GM21381 (cell line): ENCODE data around the gene CCNJ.
"Not testable (repeated sequence)": the region's sequence is repeated elsewhere in the genome, so short reads cannot be mapped to it uniquely, and the experiment has no call there.

Experiments used
- ATAC-seq: cut with Tn5 transposase; IDR thresholded peaks from one replicate; pipeline ENCODE4 v1.9.1; 2021; ENCODE audit warnings: mild to moderate bottlenecking, moderate library complexity; ENCODE audit not compliant: unreplicated experiment

The CCNJ gene, protein sequence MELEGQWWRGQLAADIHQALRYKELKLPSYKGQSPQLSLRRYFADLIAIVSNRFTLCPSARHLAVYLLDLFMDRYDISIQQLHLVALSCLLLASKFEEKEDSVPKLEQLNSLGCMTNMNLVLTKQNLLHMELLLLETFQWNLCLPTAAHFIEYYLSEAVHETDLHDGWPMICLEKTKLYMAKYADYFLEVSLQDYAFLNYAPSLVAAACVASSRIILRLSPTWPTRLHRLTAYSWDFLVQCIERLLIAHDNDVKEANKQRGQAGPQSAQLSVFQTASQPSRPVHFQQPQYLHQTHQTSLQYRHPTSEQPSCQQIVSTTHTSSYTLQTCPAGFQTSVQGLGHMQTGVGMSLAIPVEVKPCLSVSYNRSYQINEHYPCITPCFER

DNA sequence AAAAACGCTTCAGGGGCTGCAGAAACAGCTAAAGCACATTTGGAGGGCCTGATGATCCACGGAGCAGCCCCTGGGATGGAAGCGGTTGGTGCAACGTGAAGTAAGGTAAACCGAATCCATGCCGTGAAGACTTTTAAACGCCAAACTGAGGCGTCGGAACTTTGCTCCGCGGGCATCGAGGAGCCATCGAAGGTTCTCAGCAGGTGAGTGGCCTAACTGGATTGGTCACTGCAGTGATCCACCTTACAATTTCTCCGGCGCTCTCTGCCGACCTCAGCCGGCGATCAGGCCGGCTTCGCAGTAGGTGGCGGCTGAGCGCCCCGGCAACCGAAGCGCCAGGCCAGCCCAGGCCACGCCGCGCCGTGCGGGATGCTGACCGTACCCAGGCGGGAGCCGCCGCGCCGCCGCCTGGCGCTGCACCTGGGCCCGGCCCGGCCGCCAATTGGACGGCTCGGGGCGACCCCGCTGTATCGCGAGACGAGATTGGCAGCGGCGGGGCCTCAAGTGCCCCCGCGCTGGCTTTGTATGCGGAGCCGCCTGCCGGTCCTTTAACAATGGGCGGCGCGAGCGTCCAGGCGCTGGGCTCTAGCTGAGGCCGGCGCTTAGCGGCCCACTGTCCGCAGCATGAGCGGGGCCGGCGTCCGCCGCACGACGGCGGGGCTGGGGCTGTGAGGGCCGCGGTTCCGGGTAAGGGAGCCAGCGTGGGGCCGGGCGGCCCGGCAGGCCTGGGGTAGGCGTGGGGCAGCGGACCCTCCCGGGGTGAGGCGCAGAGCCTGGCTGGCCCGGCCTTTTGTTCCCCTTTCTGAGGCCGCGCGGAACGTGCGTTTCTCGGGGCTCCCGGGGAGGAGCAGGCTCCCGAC, at the start of gene CCNJ:
Gene CCNJ, plus strand, starts transcription at position 551 of the 860 bp plus-strand sequence. CDS start 811 bp downstream, outside the sequence.
- peak; percentile 83 for ATAC-seq

DNA sequence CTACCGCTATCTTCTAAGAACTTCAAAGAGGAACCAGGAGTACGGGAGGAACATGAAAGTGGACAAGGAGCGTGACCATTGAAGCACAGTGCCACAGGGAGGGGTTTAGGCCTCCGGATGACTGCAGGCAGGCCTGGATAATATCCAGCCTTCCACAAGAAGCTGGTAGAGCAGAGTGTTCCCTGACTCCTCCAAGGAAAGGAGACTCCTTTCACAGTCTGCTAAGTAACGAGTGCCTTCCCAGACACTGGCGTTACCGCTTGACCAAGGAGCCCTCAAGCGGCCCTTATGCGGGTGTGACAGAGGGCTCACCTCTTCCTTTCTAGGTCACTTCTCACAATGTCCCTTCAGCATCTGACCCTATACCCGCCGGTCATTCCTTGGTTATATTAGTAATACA, 49.0 kb upstream of the CCNJ start:
- ATAC-seq, result not testable (repeated sequence)

DNA sequence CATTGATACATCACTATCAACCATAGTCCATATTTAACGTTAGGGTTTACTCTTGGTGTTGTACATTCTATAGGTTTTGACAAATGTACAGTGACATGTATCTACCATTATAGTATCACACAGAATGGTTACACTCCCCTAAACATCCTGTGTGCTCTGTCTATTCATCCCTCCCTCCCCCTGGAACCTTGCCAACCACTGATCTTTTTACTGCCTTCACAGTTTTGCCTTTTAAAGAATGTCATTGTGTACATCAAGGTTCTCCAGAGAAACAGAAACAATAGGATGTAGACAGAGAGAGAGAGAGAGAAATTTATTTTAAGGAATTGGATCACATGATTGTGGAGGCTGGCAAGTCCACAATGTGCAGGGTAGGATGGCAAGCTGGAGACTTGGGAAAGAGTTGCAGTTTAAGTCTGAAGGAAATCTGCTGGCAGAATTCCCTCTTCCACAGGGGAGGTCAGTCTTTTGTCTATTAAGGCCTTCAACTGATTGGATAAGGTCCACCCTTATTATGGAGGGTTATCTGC, 45.1 kb upstream of the CCNJ start:
- ATAC-seq, result no peak

DNA sequence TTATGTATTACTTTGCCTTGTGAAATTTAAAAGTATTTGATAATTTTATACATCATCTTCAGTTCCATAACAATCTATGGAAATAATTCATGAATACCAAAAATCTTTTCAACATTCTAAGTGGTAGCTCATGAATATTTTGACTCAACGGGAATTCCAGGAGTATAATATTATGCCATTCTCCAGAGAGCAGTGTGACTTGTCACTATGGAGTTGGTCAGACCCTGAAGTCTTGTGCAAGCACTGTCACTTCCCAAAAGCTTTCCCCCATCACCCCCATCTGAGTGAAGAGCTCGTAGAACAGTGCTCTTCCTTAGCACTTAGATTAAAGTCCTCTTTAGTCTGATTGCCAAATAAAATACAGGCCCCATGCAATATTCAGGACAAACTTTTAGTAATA, 29.4 kb upstream of the CCNJ start:
- no peak for ATAC-seq

DNA sequence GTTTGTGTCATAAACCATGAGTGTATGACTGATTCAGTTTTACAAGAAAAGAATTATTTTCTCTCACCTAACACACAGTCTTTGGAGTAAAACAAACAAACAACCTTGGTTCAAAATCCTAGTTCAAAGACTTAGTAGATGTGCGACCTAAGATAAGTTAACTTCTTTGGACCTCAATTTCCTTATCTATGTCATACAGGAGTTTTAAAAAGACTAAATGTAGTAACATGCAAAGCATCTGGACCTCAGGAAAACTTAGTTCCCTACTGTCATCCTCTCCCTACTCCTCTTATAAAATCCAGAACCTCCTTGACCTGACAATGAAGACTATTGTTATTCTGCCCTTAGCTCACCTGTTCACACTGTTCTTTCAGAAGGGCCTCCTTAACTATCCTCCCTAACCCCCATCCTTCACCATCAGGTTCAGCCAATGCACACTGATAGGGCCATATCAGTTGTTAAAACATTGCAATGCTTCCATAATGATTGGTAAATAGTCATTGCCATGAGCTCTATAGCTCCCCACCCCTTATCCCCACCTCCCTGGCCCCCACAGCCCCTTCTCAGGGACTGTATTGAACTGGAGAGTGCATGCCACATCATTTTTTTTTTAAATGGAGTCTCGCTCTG, 28.8 kb upstream of the CCNJ start:
- ATAC-seq, result no peak

DNA sequence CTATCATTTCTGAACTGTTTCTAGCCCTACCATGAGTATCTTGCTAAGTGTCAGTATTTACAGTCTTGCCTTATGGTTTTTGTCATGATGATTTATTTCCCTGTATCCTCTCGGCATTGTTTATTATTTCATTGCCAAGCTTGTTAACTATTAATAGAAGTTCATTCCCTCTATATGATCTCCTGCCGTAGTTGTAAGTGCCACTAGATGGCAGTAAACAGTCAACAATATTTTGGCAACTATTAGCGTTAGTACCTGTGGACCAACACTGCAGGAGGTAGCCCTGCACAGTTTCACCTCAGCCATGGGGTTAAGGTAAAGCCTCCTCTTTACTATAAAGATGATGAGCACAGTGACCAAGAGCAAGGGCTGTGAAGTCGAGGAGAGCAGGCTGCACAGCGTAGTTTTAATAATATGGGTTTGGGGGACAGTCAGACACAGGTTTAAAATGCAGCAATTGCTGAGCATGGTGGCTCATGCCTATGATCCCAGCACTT, 26.1 kb upstream of the CCNJ start:
- peak; percentile 71 for ATAC-seq

DNA sequence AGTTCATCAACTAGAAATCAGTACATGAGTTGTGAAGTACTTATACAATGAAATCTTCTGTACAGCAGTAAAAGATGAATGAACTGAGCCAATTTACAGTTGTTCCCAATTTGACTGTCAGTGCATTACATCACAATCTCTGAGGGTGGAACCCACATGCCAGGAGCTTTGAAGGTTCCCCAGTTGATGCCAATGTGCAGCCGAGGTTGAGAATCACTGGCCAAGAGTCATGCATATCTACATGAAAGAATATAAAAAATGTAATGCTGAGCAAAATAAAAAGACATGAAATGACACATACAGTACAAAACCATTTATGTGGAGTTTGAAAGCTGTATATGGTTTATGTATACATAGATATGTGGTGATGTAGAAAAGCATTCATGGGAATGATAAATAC, 22.1 kb upstream of the CCNJ start:
- no peak for ATAC-seq

DNA sequence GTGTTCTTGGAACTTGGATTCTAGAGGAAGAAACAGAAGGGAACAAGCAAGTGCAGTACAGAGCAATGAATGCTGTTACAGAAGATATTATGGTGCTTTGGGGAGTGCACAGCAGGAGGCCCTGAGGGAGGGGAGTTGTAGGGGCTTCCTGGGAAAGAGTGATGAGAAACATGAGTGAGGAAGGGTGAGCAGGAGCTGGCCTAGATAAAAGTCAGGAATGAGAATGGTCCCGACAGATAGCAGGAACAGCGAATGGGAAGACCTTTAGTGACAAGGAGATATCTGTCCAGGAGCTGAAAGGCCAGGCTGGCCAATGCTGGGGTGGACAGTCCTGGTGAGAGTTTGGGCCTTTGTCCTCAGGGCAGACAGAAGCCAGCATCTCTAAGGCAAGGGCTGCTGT, 20.6 kb upstream of the CCNJ start:
- ATAC-seq, result no peak

DNA sequence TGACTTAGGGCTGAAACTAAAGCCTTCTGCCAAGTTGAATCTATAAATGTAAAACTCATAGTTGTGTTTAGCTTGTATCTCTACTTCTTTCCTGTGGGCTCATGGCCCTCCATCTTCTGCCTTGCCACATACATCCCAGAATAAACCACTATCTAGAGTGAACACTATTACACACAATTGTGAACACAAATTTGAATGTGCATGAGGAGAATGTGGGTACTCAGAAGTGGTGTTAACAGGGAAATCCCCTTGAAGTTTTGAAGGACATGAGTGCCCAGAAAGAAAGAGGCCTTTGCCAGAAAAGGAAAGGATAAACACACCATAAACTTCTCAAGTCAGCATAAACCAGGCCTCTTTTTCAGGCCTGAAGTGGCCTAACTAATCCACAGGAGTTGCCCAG, 20.2 kb upstream of the CCNJ start:
- no peak for ATAC-seq

DNA sequence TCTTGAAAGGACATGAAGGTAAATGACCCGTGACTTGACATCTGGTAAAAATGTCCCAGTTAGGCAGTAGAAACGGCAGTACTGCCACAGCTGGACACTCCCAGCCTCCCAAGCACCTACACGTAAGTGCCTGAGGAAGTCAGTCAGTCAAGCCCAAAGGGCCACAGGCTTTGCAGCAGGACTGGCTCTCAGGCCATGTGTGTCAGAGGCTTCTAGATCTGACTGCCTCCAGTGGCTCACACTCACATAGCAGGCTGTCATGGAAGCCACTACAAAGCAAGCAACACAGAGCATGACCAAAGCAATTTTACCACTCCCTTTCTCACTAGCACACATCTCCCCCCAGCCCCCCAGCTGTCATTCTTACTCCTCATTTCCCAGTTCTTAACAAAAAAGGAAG, 17.8 kb upstream of the CCNJ start:
- no peak for ATAC-seq

DNA sequence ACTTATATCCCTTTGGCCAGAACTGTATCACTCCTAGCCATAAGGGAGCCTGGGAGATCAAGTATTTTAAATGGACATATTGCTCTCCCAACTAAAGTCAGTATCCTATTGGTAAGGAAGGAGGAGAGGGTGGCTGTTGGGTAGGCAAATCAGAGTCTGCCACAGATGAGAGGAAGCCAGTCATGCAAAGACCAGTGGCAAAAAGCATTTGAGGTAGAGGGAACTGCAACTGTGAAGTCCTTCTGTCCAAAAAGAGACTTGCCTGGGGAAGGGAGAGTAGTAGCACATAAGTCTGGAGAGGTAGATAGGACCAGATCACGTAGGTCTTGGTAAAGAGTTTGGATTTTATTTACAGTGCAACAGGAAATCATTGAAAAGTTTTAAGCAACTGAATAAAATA, 8.8 kb upstream of the CCNJ start:
- ATAC-seq, result no peak

DNA sequence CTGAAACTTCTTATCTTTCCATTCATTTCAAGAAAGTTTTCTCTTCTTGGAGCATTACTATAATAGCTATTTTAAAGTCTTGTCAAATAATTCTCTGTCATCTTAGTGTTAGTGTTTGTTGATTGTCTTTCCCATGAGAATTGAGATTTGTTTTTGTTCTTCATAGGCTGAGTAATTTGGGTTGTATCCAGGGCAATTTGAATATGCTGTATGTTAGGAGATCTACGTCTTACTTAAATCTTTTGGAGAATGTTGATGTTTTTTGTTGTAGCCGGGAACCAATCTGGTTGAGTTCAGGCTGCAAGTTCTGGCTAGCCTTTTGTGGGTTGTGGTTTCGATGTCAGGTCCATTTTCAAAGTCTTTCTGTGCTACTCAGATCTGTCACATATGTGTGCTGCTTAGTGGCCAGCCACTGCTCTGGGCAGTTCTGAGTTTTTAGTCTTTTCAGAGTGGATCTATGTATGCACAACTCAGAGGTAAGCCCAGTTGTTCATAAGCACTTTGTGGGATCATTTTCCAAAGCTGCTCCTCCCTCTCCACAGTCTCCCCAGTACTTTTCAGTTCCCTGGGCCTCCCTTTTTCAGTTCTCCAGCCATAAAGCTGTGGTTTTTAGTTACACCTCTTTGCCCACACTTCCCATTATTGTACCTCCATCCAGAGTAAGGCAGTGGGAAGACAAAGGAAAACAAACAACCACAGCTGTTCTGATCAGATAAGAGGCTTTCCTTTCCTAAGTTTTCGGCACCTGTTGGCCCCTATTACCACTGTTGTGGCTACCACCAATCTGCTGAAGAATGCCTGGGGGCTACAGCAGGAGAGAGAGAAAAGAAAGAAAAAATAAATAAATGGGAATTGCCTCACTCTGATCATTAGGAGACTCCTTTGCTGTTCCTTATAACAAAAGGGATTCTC, 4.7 kb upstream of the CCNJ start:
- ATAC-seq, result no peak

DNA sequence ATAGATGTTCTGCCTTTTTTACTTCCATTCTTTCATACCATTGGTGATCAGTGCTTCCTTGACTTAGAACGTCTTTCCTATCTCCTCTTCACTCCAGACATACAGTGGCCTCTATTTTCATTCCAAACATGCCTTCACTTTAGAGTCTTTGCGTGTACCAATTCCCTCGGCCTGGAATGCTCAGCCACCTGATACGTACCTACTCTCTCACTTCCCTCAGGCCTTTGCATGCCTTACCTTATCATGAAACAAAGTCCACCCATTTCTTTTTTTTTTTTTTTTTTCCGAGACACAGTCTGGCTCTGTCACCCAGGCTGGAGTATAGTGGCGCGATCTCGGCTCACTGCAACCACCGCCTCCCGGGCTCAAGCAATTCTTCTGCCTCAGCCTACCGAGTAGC, 2.2 kb upstream of the CCNJ start:
- ATAC-seq, result no peak

DNA sequence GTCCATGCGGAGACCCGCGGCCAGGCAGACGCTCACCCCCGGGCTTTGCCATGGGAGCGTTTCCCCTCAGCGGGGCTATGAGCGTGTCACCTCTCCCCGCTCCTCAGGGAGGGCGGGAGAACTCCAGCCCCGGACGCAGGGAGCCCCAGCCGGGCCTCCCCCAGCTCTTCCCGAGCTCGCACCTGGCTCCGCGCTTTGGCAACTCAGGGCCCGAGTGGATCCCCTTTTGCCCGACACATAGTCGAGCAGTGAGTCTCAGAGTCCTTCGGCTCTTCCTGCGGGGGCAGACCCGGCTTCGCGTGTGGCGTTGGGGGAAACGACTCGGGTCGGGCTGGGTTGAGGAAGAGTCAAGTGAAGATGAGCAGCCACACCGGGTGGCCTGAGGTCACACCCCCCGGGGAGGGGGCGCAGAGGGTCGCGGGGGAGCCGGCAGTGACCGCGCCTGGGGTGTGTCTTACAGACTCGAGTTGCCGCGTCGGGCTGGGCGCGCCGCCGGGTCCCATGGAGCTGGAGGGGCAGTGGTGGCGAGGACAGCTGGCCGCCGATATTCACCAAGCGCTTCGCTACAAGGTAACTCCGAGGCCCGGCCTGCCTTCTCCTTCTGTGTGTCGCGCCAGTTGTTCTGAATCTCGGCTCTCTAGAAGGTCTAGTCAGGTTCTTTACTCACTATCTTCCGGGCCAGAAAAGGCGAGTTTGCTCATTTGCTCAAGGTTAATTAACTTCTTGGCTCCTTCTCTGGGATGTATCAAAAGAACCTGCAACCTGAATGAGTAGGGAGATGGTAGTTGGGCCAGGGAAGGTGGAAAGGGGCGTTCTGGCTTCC, 721 bp downstream of the CCNJ start:
- ATAC-seq, result peak; percentile 38

DNA sequence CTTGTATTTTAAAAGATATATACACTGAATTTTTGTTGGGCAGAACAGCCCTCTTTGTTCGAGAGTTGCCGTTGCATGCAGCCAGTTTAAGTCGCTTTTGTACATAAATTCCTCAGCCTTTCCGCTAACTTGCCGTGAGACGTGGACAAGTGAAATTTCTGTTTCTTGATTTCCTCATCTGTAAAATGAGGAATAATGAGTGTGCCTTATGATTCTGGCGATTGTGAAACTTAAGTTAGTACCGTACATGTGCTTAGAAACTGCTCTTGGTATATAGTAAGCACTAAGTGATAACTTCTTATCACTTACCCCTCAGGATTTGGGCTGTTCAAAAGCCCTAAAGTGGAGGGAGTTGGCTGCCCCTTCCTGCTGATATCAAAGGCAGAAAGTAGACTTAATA, 1.4 kb downstream of the CCNJ start:
- ATAC-seq, result no peak

DNA sequence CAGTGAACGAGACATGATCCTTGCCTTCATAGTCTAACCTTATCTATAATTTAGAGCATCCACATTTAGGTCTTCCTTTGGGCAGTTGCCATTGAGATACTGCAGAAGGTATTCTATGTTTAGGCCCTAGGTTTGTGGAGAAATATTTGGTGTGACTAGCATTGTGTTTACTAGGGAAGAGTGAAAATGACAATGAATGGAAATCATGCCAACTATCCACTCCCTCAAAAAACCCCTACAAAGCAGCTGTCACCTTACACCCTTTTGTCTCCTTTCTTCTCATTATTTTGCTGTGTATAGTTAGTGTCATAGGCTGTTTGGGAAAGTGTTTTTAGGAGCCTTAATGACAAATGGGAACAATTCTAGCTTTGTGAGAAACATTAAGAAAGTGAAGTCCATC, 3.2 kb downstream of the CCNJ start:
- no peak for ATAC-seq

DNA sequence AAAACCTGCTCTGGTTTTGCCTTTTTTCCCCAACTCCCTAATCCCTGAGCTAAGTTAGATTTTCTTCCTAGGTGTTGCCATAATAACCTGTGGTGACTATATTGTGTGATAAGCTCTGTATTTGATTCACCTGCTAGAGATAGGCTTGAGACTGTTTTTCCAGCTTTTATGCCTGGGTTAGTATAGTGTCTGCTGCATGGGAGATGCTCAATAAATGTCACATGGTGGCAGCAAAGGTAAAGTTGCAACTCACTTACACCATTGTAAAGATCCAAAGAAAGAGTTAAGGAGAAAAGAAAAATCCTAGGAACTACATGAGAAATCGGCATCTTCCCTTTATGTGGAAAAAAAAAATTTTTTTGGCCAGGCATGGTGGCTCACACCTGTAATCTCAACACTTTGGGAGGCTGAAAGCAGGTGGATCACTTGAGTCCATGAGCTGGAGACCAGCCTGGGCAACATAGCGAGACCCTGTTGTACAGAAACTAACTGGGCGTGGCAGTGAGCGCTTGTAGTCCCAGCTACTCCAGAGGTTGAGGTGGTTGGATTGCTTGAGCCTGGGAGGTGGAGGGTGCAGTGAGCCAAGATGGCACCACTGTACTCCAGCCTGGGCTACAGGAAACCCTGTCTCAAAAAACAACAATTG, 3.7 kb downstream of the CCNJ start:
- no peak for ATAC-seq

DNA sequence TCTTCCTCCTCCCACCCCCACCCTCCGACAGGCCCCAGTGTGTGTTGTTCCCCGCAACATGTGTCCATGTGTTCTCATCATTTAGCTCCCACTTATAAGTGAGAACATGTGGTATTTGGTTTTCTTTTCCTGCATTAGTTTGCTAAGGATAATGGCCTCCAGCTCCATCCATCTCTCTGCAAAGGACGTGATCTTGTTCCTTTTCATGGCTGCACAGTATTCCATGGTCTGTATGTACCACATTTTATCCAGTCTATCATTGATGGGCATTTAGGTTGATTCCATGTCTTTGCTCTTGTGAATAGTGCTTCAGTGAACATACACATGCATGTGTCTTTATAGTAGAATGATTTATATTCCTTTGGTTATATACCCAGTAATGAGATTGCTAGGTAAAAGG, 4.5 kb downstream of the CCNJ start:
- ATAC-seq, result not testable (repeated sequence)

DNA sequence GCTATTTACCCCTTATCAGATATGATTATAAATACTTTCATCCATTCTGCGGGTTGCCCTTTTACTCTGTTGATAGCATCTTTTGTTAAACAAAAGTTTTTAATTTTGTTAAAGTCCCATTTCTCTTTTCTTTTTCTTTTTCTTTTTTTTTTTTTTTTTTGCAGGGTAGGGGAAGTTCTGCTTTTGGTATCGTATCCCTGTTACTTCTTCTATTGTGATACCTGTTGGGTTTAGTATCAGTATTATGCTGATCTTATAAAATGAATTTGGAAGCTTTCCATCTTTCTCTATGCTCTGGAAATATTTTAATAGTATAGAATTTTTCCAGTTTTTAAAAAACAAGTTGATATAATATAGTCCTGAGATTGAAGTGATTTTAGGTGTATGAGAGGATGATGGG, 6.0 kb downstream of the CCNJ start:
- no peak for ATAC-seq
